Left ventricle myocardium inferior (tissue), 1 donor: Measurements from ENCODE around the gene KCNK18. TPM values are rescaled to one million over a fixed set of nuclear protein-coding genes. Genes with fewer than 3 reads are reported as not detected.

ENCODE experiments used
- DNase-seq: peaks from one replicate; pipeline ENCODE4 v3.0.0-alpha.2; 2020
- H3K27ac ChIP-seq: fragments of 200-600 bp; replicated peaks from 2 replicates; pipeline ENCODE4 v1.8.0; 2021
- H3K27me3 ChIP-seq: fragments of 200-600 bp; 2 replicates; pipeline ENCODE4 v1.8.0; 2021; ENCODE audit warnings: low read depth
- H3K36me3 ChIP-seq: fragments of 200-600 bp; 2 replicates; pipeline ENCODE4 v1.8.0; 2021
- H3K4me1 ChIP-seq: fragments of 200-600 bp; 2 replicates; pipeline ENCODE4 v1.8.0; 2021
- H3K4me3 ChIP-seq: fragments of 200-600 bp; 2 replicates; pipeline ENCODE4 v1.8.0; 2021; ENCODE audit warnings: mild to moderate bottlenecking, moderate library complexity
- H3K9me3 ChIP-seq: fragments of 200-600 bp; replicated peaks from 2 replicates; pipeline ENCODE4 v1.8.0; 2021
- CTCF ChIP-seq: fragments of 200-600 bp; IDR thresholded peaks from 2 replicates; pipeline ENCODE4 v1.8.0; 2021; ENCODE audit warnings: antibody characterized with exemption, mild to moderate bottlenecking, borderline replicate concordance
- intact Hi-C: fragments of 100-400 bp; cut with micrococcal nuclease; formaldehyde crosslinking; loops from one replicate; pipeline ENCODE4 v1.11.0; 2022
- total RNA-seq: library from RNA; stranded (reverse); fragmentation: NEBNext Ultra II Directional; extraction: Animal tissue kit (Norgen Biotek cat#: 25700); gene quantifications from one replicate; pipeline ENCODE4 v1.2.1, GENCODE V29; 2021
- donor health status: DM: no; HTN: yes; CAD: no; lungs with severe emphysema.

The KCNK18 gene
- total RNA-seq, 1 donor from 2014 or later, result not detected

- intact Hi-C loops, result no loop called here
- H3K9me3 ChIP-seq, result peaks cover 8% of the 10 kb centered on the region
- H3K4me3 ChIP-seq, result no peak overlapping the region
- TF ChIP-seq CTCF, result no peak
- no peak for DNase-seq
- peaks cover 80% of the 10 kb centered on the region for H3K27me3 ChIP-seq
- no peak overlapping the region for H3K27ac ChIP-seq
- no peaks in the 10 kb centered on the region for H3K4me1 ChIP-seq
- H3K36me3 ChIP-seq, result no peaks in the 10 kb centered on the region
Observed at GRCh38 chr10:117204316-117204715, 7.0 kb downstream of the KCNK18 start.

- intact Hi-C loops, result no loop called here
- no peak for TF ChIP-seq CTCF
- Histone ChIP-seq H3K36me3 (no peaks in the 10 kb centered on the region), H3K4me1 (peaks cover 10% of the 10 kb centered on the region), H3K9me3 (peaks cover 27% of the 10 kb centered on the region), H3K27ac (no peak overlapping the region), H3K27me3 (peaks cover 86% of the 10 kb centered on the region), H3K4me3 (no peak overlapping the region)
- no peak for DNase-seq
Observed at GRCh38 chr10:117212176-117212575, 14.9 kb downstream of the KCNK18 start.

GRCh38 chr10:117214401-117214800, 17.1 kb downstream of the KCNK18 start:
- peaks cover 12% of the 10 kb centered on the region for H3K4me1 ChIP-seq
- peaks cover 86% of the 10 kb centered on the region for H3K27me3 ChIP-seq
- DNase-seq, result no peak
- intact Hi-C loops, result no loop called here
- H3K4me3 ChIP-seq, result no peak overlapping the region
- no peak for TF ChIP-seq CTCF
- peaks cover 27% of the 10 kb centered on the region for H3K9me3 ChIP-seq
- H3K27ac ChIP-seq, result no peak overlapping the region
- no peaks in the 10 kb centered on the region for H3K36me3 ChIP-seq

GRCh38 chr10:117215079-117215478, 17.8 kb downstream of the KCNK18 start:
- H3K36me3 ChIP-seq, result no peaks in the 10 kb centered on the region
- DNase-seq, result no peak
- H3K4me1 ChIP-seq, result peaks cover 12% of the 10 kb centered on the region
- intact Hi-C loops, result loop anchor here (5.0 kb wide), 1 partner anchor 1022 kb away; no protein-coding TSS in a partner anchor
- H3K27ac ChIP-seq, result no peak overlapping the region
- H3K27me3 ChIP-seq, result peaks cover 85% of the 10 kb centered on the region
- no peak overlapping the region for H3K4me3 ChIP-seq
- H3K9me3 ChIP-seq, result peaks cover 27% of the 10 kb centered on the region
- no peak for TF ChIP-seq CTCF

- intact Hi-C loops, result loop anchor here (5.0 kb wide), 1 partner anchor 1021 kb away; no protein-coding TSS in a partner anchor
- Histone ChIP-seq H3K36me3 (no peaks in the 10 kb centered on the region), H3K4me3 (peak overlapping the region; percentile 57), H3K4me1 (peaks cover 12% of the 10 kb centered on the region), H3K27me3 (peaks cover 85% of the 10 kb centered on the region), H3K27ac (no peak overlapping the region), H3K9me3 (peaks cover 24% of the 10 kb centered on the region)
- no peak for TF ChIP-seq CTCF
- DNase-seq, result no peak
Observed at GRCh38 chr10:117216028-117216427, 18.7 kb downstream of the KCNK18 start.
